Endothelial cell of umbilical vein (primary cell): ENCODE results near the gene ABLIM2.

ENCODE experiments used
- EZH2 ChIP-seq: IDR thresholded peaks from 2 replicates; pipeline ENCODE4 v1.6.1; 2012; ENCODE audit warnings: borderline replicate concordance, low read depth, mild to moderate bottlenecking, moderate library complexity, low read length, inconsistent platforms; ENCODE audit not compliant: severe bottlenecking
- POLR2AphosphoS5 ChIP-seq: IDR thresholded peaks from 2 replicates; pipeline ENCODE4 v1.6.1; 2012; ENCODE audit warnings: low read depth, mild to moderate bottlenecking, control low read depth, low read length, moderate library complexity; ENCODE audit not compliant: insufficient read depth
- TF ChIP-seq, protein P1 (sequence below), 2 donors: IDR thresholded peaks; 1 replicate in 1 of 2; 2 replicates in 1 of 2; pipeline ENCODE4 v1.5.1; 2011; ENCODE audit warnings: low read length in 2 of 2, mild to moderate bottlenecking in 2 of 2, moderate library complexity in 2 of 2, control low read depth in 1 of 2, inconsistent platforms in 1 of 2, low read depth in 1 of 2; ENCODE audit not compliant: insufficient read depth in 1 of 2; ENCODE audit errors: extremely low read depth in 1 of 2

DNA sequence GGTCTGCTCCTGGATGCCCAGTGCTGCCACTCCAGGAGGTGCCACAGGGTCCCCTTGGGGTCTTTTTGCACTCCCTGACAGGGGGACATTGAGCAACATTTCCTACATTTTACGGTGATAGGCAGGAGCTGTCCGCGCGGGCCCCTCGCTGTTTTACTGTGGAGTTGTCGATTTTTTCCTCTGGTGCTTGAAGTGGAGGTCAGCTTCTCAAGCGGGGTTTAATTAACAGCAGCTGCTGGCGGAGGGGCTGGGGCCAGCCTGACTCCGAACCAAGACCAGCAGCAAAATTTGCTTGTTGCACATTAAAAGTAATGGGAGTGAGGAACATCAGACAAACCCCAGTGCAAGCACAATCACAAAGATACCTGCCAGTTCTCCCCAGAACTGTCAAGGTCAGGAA, 27.3 kb upstream of the ABLIM2 start:
- TF ChIP-seq, protein P1, sequence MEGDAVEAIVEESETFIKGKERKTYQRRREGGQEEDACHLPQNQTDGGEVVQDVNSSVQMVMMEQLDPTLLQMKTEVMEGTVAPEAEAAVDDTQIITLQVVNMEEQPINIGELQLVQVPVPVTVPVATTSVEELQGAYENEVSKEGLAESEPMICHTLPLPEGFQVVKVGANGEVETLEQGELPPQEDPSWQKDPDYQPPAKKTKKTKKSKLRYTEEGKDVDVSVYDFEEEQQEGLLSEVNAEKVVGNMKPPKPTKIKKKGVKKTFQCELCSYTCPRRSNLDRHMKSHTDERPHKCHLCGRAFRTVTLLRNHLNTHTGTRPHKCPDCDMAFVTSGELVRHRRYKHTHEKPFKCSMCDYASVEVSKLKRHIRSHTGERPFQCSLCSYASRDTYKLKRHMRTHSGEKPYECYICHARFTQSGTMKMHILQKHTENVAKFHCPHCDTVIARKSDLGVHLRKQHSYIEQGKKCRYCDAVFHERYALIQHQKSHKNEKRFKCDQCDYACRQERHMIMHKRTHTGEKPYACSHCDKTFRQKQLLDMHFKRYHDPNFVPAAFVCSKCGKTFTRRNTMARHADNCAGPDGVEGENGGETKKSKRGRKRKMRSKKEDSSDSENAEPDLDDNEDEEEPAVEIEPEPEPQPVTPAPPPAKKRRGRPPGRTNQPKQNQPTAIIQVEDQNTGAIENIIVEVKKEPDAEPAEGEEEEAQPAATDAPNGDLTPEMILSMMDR (IDR thresholded peaks at IDR 0.05; ENCODE audit: extremely low read depth in 1 of 2, insufficient read depth in 1 of 2, low read depth in 1 of 2, low read length in 2 of 2), result no peak
- TF ChIP-seq POLR2AphosphoS5 (no peak), EZH2 (no peak)
